CD4-positive, alpha-beta T cell treated with Interleukin-4 for 1 hour (primary cell): Measurements from ENCODE around the gene NFAM1.

Experiments used
- DNase-seq, 2 donors: peaks; one replicate each; pipeline ENCODE4 v3.0.0-alpha.2; 2020 to 2022

NFAM1 gene

DNA sequence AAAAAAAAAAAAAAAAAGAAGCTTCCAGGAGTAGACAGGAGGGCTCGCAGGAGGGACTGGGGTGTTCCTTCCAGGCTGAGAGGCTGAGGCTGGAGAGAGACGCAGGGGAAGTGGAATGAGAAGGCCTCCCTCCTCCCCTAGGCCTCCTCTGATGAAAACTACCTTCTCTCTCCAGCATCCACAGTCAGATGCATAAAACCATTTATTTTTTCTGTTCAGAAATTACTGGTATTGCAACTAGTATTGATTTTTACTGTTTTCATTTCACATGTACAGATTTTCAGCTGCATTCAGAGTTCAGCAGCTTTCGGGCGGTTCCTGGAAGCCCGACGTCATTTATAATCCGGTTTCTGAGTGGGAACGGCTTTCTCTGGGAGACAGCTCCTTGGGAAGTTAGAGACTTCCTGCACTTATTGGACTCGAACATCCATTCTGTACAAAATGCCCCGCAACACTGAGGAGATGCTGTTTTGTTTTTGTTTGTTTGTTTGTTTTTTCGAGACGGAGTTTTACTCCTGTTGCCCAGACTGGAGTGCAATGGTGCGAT, 6.9 kb upstream of the NFAM1 start:
- DNase-seq = no peak

DNA sequence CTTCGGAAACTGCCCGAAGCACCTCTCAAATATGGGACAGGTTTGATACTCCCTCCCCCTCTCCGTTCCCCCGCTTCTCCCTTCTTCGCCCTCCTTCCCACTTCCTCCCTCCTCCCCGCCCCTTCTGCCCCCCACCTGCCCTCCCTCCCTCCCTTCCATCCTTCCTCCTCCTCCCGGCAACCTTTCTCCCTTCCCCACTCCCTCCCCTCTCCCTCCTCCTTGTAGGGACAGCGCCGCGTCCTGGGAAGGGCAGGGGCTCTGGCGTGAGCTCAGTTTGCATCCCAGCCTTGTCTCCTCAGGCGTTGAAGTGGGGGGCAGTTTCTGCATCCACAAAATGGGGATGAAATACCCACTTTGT, 6.1 kb upstream of the NFAM1 start:
- no peak for DNase-seq

- DNase-seq = peak; percentile 86 to 88
Observed at GRCh38 chr22:42437488-42438292, 5.5 kb upstream of the NFAM1 start.

DNA sequence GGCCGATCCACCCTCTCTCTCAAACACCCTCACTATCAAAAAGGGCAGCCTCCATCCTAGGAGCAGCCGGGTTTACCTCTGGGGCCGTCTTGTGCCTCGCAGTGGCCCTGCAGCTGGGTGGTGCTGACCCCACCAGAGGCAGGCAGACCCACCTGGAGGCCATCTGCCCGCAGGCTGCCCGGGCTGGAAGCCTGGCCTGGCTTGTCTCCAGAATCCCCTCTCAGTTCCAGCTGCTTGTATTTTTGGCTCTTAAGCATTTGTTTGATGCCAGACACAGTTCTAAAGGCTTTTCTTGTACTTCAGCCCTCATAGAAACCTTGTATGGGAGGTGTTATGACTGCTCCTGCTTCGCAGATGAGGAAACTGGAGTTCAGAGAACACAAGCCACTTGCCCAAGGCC, 4.2 kb upstream of the NFAM1 start:
- DNase-seq = no peak

DNA sequence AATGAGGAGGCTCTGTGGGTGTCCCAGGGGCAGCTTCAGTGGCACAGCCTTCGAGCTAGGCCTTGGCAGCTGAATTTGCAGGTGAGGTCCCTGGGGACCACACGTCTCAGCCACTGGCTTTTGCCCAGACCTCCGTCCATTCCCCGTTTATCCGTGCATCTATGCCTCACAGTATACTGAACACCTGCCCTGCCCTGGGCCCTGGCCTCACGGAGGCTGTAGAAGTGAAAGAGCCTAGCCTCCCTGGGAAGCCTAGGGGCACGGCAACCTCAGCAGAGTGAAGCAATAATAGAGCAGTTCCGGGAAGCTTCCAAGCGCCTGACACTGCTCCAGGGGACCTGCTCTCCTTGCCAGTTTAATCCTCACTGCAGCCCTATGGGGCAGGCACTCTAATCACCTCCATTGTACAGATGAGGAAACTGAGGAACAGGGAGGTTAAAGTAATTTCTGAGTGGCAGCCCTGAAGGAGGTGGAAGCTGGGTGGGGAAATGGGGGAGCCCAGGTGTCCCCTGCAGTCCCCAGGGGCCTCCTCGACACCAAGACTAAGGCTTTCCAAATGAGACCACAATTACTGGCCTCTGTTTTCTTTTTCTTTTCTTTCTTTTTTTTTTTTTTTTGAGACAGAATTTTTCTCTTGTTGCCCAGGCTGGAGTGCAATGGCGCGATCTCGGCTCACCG, 2.7 kb upstream of the NFAM1 start:
- DNase-seq = no peak

DNA sequence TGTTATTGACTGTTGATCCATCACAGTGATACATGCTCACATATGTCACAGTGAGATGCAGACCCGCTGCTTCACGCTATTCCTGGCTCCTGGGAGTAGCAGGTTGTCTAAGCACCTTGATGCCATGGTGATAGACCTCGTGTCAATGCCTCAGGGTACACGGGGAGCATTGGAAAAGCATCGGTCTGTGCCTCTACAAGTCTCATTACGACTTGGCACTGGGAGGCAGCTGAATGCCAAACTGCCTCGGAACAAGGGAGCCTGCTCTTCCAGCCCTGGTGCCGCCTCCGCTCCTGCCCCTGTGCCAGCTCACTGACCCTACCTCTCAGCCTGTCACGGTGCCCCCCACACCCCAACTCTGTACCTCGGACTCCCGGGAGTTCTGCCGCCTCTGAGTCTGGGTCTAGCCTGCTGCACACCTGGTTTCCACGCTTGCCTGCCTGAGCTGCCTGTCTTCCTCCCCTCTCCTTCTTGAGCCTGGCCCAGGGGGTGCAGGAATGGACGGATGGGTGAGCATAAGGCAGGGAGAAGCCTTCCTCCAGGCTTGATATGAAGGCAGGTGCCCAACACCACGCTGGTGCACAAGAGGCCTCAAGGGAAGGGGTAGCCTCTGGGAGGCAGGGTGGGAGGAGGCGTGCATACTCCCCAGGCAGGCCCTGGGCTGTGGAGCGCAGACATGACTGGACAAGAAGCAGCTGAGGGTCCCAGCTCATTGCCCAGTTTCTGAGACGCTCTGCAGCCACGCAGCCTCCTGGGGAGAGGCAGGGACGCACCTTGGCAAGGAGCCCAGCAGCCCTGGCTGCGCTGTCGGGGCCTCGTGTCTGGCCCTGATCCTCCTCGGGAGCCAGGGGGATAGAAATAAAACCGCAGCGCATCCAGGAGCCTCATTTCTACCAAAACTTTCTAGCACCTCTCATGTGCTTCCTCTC, 1.8 kb upstream of the NFAM1 start:
- no peak for DNase-seq

DNA sequence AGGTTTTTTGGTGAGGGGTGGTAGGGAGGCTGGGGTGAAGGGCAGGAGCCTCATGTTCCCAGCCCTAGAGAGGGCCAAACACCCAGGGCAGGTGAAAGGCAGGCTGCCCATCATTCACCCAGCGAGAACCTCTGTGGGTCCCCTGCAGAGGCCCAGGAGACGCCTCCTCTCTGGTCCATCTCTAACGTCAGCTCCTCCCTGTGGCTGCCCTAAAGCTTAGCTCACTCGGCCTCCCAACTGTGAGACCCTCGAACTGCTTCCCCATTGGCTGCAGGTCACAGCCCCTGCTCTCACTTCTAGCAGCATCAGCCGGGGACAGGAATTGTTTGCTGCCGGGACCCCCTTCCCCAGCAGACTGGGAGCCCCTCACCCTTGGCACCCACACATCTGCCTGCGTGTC, 615 bp upstream of the NFAM1 start:
- DNase-seq = no peak

DNA sequence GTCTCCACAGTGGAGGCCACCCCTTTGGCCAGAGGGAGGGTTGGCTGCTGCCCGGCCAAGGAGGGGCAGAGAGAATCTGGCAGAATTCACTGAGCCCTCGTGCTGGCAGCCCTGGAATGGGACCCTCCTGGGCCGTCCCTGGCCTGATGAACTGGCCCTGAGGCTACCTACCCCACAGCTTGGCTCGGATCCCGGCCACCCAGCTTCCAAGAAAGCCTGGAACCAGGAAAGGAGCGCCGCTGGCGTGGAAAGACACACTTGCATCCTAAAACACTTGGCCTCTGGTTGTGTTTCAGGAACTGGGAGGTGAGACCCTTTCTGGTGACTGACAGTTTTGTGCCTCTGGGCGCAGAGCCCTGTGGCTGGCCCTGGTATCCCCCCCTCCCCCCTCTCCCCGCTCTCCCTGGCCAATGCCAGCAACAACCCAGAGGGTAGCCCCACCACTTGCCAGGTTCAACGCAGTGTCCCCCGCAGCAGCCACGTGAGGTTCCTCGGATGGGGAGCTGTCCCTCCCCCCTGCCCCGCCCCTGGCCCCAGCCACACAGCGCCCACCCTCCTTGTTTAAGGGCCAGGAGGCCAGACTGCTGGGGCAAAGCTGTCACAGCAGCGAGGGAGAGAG, 693 bp downstream of the NFAM1 start:
- no peak for DNase-seq

- peak in 1 of 2 donors; percentile 32 for DNase-seq
Observed at GRCh38 chr22:42430528-42431125, 1.6 kb downstream of the NFAM1 start.

DNA sequence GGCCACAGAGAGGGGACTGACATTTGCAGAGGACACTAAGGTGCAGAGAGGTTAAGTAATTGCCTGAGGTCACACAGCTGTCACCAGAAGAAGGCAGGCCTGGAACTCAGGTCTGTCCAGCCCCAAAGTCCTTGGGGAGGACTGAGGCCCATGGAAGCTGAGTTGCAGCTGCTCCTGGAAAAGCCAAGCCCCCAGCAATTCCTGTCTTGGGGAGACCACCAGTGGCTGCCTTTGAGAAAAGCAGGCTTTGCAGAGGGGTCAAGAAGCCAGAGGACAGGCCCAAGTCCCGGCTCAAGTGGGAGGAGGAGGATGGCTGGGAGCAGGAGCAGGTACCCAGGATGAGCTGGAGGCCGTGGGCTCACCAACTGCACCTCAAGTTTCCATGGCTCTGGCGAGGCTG, 3.4 kb downstream of the NFAM1 start:
- DNase-seq = no peak

GRCh38 chr22:42428025-42428424, 4.2 kb downstream of the NFAM1 start:
- no peak for DNase-seq

- no peak for DNase-seq
Observed at GRCh38 chr22:42427167-42427566, 5.0 kb downstream of the NFAM1 start.

DNA sequence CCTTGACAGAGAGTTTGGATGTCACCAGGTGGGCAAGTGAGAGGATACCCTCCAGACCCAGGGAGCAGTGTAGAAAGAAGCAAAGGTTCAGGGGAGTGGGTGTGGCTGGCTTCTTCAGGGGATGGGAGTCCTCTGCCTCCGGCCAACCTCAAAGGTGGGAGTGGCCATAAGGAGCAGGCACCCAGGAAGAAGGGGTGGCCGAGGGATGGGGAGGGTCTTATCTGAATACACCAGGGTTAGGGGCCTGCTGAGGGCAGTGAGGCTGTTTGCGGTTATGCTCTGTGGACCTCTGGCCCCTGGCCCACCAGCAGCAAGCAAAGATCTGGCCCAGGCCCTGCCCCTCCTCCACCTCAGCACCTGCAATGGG, 6.2 kb downstream of the NFAM1 start:
- DNase-seq = no peak

DNA sequence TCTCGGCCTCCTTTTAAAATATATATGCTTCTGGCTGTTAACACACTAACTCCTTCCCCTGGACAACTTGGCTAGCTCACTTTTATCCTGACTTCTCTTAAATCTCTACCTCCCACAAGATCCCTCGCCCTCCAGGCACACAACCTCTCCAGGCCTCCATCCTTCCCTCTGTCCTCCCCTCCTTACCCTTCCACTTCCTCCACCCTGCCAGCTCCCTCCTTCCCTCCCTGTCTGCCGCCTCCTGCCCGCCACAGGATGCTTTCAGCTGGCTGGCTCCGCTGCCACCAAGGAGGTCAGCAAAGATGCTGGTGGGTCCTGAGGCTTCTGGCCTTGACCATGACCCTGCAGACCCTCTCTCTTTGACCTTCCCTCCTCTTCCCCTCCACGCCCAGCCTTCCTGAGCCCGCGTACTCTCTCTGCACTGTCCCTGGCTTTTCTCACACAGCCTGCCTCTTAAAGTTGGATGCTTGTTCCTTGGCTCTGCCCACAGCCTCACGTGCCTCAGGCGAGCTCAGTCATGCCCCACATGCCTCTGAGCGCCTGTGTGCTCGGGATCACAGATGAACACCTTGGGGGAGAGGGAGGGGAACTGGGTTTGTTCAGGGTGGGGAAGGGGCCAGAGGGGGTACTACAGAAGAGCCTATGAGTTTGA, 6.7 kb downstream of the NFAM1 start:
- DNase-seq = no peak

GRCh38 chr22:42419243-42419881, 12.8 kb downstream of the NFAM1 start:
- DNase-seq = no peak

GRCh38 chr22:42418811-42419242, 13.4 kb downstream of the NFAM1 start:
- no peak for DNase-seq

GRCh38 chr22:42417645-42418305, 14.4 kb downstream of the NFAM1 start:
- DNase-seq = no peak

GRCh38 chr22:42416671-42417230, 15.5 kb downstream of the NFAM1 start:
- DNase-seq = no peak

DNA sequence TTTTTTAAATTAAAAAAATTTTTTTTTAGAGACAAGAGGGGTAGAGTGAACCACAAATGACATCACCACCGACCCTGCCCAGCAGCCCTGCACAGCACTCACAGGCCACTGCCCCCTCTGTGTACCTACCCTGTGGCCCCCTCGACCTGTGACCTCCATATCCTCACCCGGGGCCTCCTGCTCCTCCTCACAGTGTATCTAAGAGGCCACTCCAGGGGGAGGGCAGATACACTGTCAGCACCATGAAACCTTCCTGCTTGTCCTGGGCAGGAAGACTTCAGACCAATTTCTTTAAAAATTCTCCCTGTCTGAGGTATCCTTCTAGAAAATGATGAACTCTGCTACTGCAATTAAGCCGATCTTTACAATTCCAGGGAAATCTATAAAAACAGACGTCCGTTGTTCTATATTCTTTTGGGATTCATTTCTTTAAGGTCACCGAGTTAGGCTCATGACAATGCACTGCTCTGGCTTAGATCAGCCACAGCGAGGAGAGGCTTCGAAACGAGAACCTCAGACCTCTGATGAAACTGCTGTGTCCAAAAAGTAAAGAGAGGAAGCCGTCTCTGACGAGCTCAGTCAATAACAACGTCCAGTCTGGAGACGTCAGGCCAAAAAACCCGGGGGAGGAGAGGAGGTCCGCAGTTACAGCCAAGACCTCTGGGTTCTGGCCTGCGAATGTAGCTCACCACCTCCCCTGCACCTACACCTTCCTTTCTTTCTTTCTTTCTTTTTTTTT, 17.5 kb downstream of the NFAM1 start:
- no peak for DNase-seq

- no peak for DNase-seq
Observed at GRCh38 chr22:42414021-42414420, 18.2 kb downstream of the NFAM1 start.
